H9 (cell line): ENCODE data around the gene TTC9. TPM values are rescaled to one million over a fixed set of nuclear protein-coding genes. Genes with fewer than 3 reads are reported as not detected.

ENCODE experiments used
- DNase-seq: peaks from one replicate; pipeline ENCODE4 v3.0.0-alpha.2; 2017
- H2AFZ ChIP-seq: one replicate; pipeline ENCODE4 v1.6.1; 2013; ENCODE audit warnings: mild to moderate bottlenecking, low read length, control low read depth, moderate library complexity
- H2AK5ac ChIP-seq: 2 replicates; pipeline ENCODE4 v1.6.1; 2013; ENCODE audit warnings: low read length, control low read depth, mixed read lengths; ENCODE audit not compliant: insufficient read length
- H2BK120ac ChIP-seq: one replicate; pipeline ENCODE4 v1.6.1; 2013; ENCODE audit warnings: low read depth, mild to moderate bottlenecking, low read length, control low read depth, inconsistent platforms; ENCODE audit not compliant: poor library complexity, severe bottlenecking
- H2BK12ac ChIP-seq: 2 replicates; pipeline ENCODE4 v1.6.1; 2013; ENCODE audit warnings: low read length, control low read depth, mixed read lengths, low read depth; ENCODE audit not compliant: insufficient read length
- H2BK15ac ChIP-seq: 2 replicates; pipeline ENCODE4 v1.6.1; 2013; ENCODE audit warnings: low read depth, low read length, control low read depth
- H2BK20ac ChIP-seq: one replicate; pipeline ENCODE4 v1.6.1; 2013; ENCODE audit warnings: low read depth, mild to moderate bottlenecking, low read length, control low read depth, inconsistent platforms; ENCODE audit not compliant: poor library complexity, severe bottlenecking
- H2BK5ac ChIP-seq: 2 replicates; pipeline ENCODE4 v1.6.1; 2013; ENCODE audit warnings: low read length, control low read depth, mixed read lengths; ENCODE audit not compliant: insufficient read length
- H3K14ac ChIP-seq: 2 replicates; pipeline ENCODE4 v1.6.1; 2013; ENCODE audit warnings: low read length, control low read depth; ENCODE audit not compliant: insufficient read depth
- H3K18ac ChIP-seq: 2 replicates; pipeline ENCODE4 v1.6.1; 2013; ENCODE audit warnings: low read depth, mild to moderate bottlenecking, mixed read lengths, low read length, control low read depth; ENCODE audit not compliant: insufficient read length
- H3K23ac ChIP-seq: 2 replicates; pipeline ENCODE4 v1.6.1; 2013; ENCODE audit warnings: low read length, control low read depth, mixed read lengths, low read depth; ENCODE audit not compliant: insufficient read length
- H3K23me2 ChIP-seq: 2 replicates; pipeline ENCODE4 v1.6.1; 2013; ENCODE audit warnings: low read depth, mild to moderate bottlenecking, mixed read lengths, low read length, control low read depth; ENCODE audit not compliant: insufficient read length, poor library complexity, severe bottlenecking
- H3K27ac ChIP-seq: 2 replicates; pipeline ENCODE4 v1.5.1; 2013; ENCODE audit warnings: low read length, control low read depth, mixed read lengths, low read depth; ENCODE audit not compliant: insufficient read length
- H3K27me3 ChIP-seq: 2 replicates; pipeline ENCODE4 v1.6.1; 2013; ENCODE audit warnings: low read length, control low read depth, inconsistent platforms; ENCODE audit not compliant: insufficient read depth
- H3K4ac ChIP-seq: 2 replicates; pipeline ENCODE4 v1.6.1; 2013; ENCODE audit warnings: low read depth, mild to moderate bottlenecking, control low read depth, inconsistent platforms, low read length, moderate library complexity
- H3K4me1 ChIP-seq: 2 replicates; pipeline ENCODE4 v1.6.1; 2013; ENCODE audit warnings: low read length, control low read depth, inconsistent platforms; ENCODE audit not compliant: insufficient read depth
- H3K4me2 ChIP-seq: 2 replicates; pipeline ENCODE4 v1.6.1; 2013; ENCODE audit warnings: low read length, control low read depth, mixed read lengths; ENCODE audit not compliant: insufficient read length, insufficient read depth
- H3K56ac ChIP-seq: 2 replicates; pipeline ENCODE4 v1.6.1; 2013; ENCODE audit warnings: low read depth, mild to moderate bottlenecking, mixed read lengths, low read length, control low read depth; ENCODE audit not compliant: insufficient read length
- H3K79me1 ChIP-seq: 2 replicates; pipeline ENCODE4 v1.6.1; 2013; ENCODE audit warnings: low read depth, mild to moderate bottlenecking, moderate library complexity, low read length, control low read depth, inconsistent platforms; ENCODE audit not compliant: insufficient read depth, poor library complexity, severe bottlenecking
- H3K79me2 ChIP-seq: 2 replicates; pipeline ENCODE4 v1.6.1; 2013; ENCODE audit warnings: low read length, control low read depth, inconsistent platforms; ENCODE audit not compliant: insufficient read depth
- H3K9ac ChIP-seq: 2 replicates; pipeline ENCODE4 v1.6.1; 2013; ENCODE audit warnings: low read length, control low read depth, mixed read lengths; ENCODE audit not compliant: insufficient read length; ENCODE audit errors: extremely low read depth
- H3K9me3 ChIP-seq: one replicate; pipeline ENCODE4 v1.6.1; 2013; ENCODE audit warnings: low read depth, low read length, inconsistent platforms; ENCODE audit not compliant: control insufficient read depth
- H3T11ph ChIP-seq: one replicate; pipeline ENCODE4 v1.6.1; 2013; ENCODE audit warnings: mild to moderate bottlenecking, low read length, control low read depth, inconsistent platforms
- H4K20me1 ChIP-seq: one replicate; pipeline ENCODE4 v1.6.1; 2013; ENCODE audit not compliant: control insufficient read depth, insufficient read length, insufficient read depth
- H4K5ac ChIP-seq: 2 replicates; pipeline ENCODE4 v1.6.1; 2013; ENCODE audit warnings: low read depth, mild to moderate bottlenecking, mixed read lengths, low read length, control low read depth; ENCODE audit not compliant: insufficient read length
- H4K8ac ChIP-seq: replicated peaks from 2 replicates; pipeline ENCODE4 v1.6.1; 2013; ENCODE audit warnings: low read length, control low read depth, mixed read lengths, low read depth; ENCODE audit not compliant: insufficient read length
- H4K91ac ChIP-seq: 2 replicates; pipeline ENCODE4 v1.6.1; 2013; ENCODE audit warnings: low read depth, mild to moderate bottlenecking, moderate library complexity, mixed read lengths, low read length, control low read depth; ENCODE audit not compliant: insufficient read length
- H3K27ac Mint-ChIP-seq, 3 experiments: 2 replicates in 2 of 3; 3 replicates in 1 of 3; pipeline ENCODE4 v1.8.0; 2020 to 2021; ENCODE audit warnings: mixed read lengths in 3 of 3, mild to moderate bottlenecking in 1 of 3, moderate library complexity in 1 of 3
- H3K27me3 Mint-ChIP-seq: 2 replicates; pipeline ENCODE4 v1.8.0; 2021; ENCODE audit warnings: low read depth, mild to moderate bottlenecking, moderate library complexity, mixed read lengths
- H3K36me3 Mint-ChIP-seq, 3 experiments: 2 replicates in 2 of 3; 3 replicates in 1 of 3; pipeline ENCODE4 v1.8.0; 2020 to 2021; ENCODE audit warnings: low read depth in 3 of 3, mixed read lengths in 3 of 3; ENCODE audit not compliant: insufficient read depth in 1 of 3
- H3K4me1 Mint-ChIP-seq, 2 experiments: 2 replicates each; pipeline ENCODE4 v1.8.0; 2020; ENCODE audit warnings: mixed read lengths in 2 of 2
- H3K4me3 Mint-ChIP-seq, 2 experiments: 2 replicates in 1 of 2; 3 replicates in 1 of 2; pipeline ENCODE4 v1.8.0; 2020 to 2021; ENCODE audit warnings: mild to moderate bottlenecking in 2 of 2, mixed read lengths in 2 of 2, moderate library complexity in 1 of 2
- H3K9me3 Mint-ChIP-seq, 2 experiments: 2 replicates in 1 of 2; 3 replicates in 1 of 2; pipeline ENCODE4 v1.8.0; 2020; ENCODE audit warnings: mild to moderate bottlenecking in 2 of 2, mixed read lengths in 2 of 2, moderate library complexity in 1 of 2
- CTCF ChIP-seq: fragments of 200-600 bp; sonication (generic); conservative IDR thresholded peaks from 3 replicates; pipeline ENCODE4 v1.8.0; 2021; ENCODE audit warnings: antibody characterized with exemption, mild to moderate bottlenecking
- WGBS: extraction: QIAGEN DNeasy Blood & Tissue Kit; methylation state at CpG from one replicate; pipeline ENCODE4 v1.1.7; 2013; ENCODE audit warnings: missing lambda C conversion rate, low lambda C conversion rate, mixed read lengths; ENCODE audit not compliant: insufficient read length; ENCODE audit errors: extremely low coverage; 5-methylcytosine and 5-hydroxymethylcytosine counted together
- total RNA-seq: library from RNA; stranded (reverse); gene quantifications from 2 replicates; pipeline ENCODE4 v1.2.1, GENCODE V29; 2021

TTC9 gene
- total RNA-seq, 1 experiment from 2014 or later: 17.4 TPM

- Histone ChIP-seq H3K79me1 (no peaks in the 10 kb centered on the region), H3K4ac (no peak overlapping the region), H3K9ac (no peak overlapping the region), H3K27me3 (no peaks in the 10 kb centered on the region), H3K56ac (no peak overlapping the region), H4K20me1 (no peaks in the 10 kb centered on the region), H3T11ph (no peak overlapping the region), H3K18ac (no peak overlapping the region), H2BK12ac (no peak overlapping the region), H3K27ac (no peak overlapping the region), H3K23ac (no peak overlapping the region), H2BK15ac (no peak overlapping the region), H3K4me2 (no peak overlapping the region), H3K79me2 (no peaks in the 10 kb centered on the region), H4K91ac (no peak overlapping the region), H2BK5ac (no peak overlapping the region), H3K23me2 (no peaks in the 10 kb centered on the region), H4K8ac (no peak overlapping the region), H3K4me1 (no peaks in the 10 kb centered on the region), H2AFZ (no peak overlapping the region), H2AK5ac (no peak overlapping the region), H2BK20ac (no peak overlapping the region), H4K5ac (no peak overlapping the region), H3K14ac (no peak overlapping the region), H2BK120ac (no peak overlapping the region), H3K9me3 (no peaks in the 10 kb centered on the region)
- Mint-ChIP-seq H3K9me3 (peaks cover 13 to 17% of the 10 kb centered on the region in 2 experiments), H3K27me3 (peaks cover 1% of the 10 kb centered on the region; the same call in 1 of the 2 replicates), H3K36me3 (peaks cover 9 to 20% (median 18%) of the 10 kb centered on the region in 3 experiments), H3K4me1 (no peaks in the 10 kb centered on the region), H3K27ac (no peak overlapping the region; a peak in 1 of 7 replicates), H3K4me3 (no peak overlapping the region)
- DNase-seq: no peak
- WGBS: no CpG with 5 or more reads among the region's 3 CpGs
- no peak for TF ChIP-seq CTCF
Measured at GRCh38 chr14:70631948-70632347, 9.8 kb upstream of the TTC9 start.
